Activated CD4-positive, alpha-beta T cell treated with anti-CD3 and anti-CD28 coated beads, Interleukin-2, amount 10 ng/mL, durations not matched to agents 24 days and 14 days (primary cell): ENCODE results near the gene CCSER1. TPM values are rescaled to one million over a fixed set of nuclear protein-coding genes. Genes with fewer than 3 reads are reported as not detected.

Experiments used
- DNase-seq: peaks from one replicate; pipeline ENCODE4 v3.0.0; 2022
- H3K27ac Mint-ChIP-seq: one replicate; pipeline ENCODE4 v1.8.0; 2022; ENCODE audit warnings: mild to moderate bottlenecking, mixed read lengths
- H3K27me3 Mint-ChIP-seq: one replicate; pipeline ENCODE4 v1.8.0; 2022; ENCODE audit warnings: mixed read lengths
- H3K36me3 Mint-ChIP-seq: one replicate; pipeline ENCODE4 v1.8.0; 2022; ENCODE audit warnings: low read depth, mild to moderate bottlenecking, mixed read lengths
- H3K4me1 Mint-ChIP-seq: one replicate; pipeline ENCODE4 v1.8.0; 2021; ENCODE audit warnings: mixed read lengths
- H3K4me3 Mint-ChIP-seq: one replicate; pipeline ENCODE4 v1.8.0; 2022; ENCODE audit warnings: mild to moderate bottlenecking, moderate library complexity, mixed read lengths
- H3K9me3 Mint-ChIP-seq: one replicate; pipeline ENCODE4 v1.8.0; 2021; ENCODE audit warnings: mixed read lengths
- intact Hi-C: fragments of 100-400 bp; cut with micrococcal nuclease; formaldehyde crosslinking; loops from one replicate; pipeline ENCODE4 v1.15.1; 2023
- total RNA-seq: library from RNA; stranded (reverse); gene quantifications from 2 replicates; pipeline ENCODE4 v1.2.3, GENCODE V29; 2022

Gene CCSER1
- total RNA-seq, 1 donor from 2014 or later = not detected

DNA sequence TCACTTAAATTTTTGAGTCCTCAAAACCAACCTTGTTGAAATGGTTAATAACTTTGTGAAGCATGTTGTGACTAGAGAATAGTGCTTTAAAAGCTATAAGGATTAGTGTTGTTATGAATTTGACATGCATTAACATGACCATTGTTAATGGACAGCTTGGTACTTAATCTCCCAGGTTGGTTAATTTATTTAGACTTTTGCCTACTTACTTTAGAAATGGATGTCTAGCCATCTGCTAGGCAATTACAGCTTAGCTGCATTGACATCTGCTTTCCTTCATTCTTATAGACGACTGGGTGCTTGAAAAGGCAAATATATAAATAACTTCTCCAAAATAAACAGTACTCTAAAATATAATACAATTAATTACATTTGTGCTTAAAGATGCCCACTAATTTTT, 368.0 kb downstream of the CCSER1 start:
- intact Hi-C loops = no loop called here
- peaks cover 4% of the 10 kb centered on the region for H3K9me3 Mint-ChIP-seq
- no peaks in the 10 kb centered on the region for H3K4me1 Mint-ChIP-seq
- H3K36me3 Mint-ChIP-seq = no peaks in the 10 kb centered on the region
- no peak overlapping the region for H3K27ac Mint-ChIP-seq
- DNase-seq = no peak
- H3K4me3 Mint-ChIP-seq = no peak overlapping the region
- H3K27me3 Mint-ChIP-seq = no peaks in the 10 kb centered on the region

DNA sequence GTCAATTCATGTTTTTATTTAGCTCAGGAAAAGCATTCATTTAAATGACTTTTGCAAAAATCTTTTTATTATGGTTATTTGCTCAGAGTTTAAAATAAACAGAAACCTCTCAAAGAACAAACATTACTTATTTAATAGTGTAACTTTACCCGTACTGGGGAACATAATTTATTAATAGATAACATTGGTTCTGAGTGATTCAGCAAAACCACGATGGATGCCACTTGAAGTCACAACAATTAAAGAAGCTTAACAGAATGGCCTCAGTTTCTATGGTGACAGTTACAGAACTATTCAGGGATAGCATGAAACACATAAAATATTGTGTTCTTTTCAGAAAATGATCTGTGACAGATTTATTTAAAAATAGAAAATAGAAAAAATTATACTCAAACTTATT, 368.7 kb downstream of the CCSER1 start:
- Mint-ChIP-seq H3K4me3 (no peak overlapping the region), H3K36me3 (no peaks in the 10 kb centered on the region), H3K9me3 (peaks cover 4% of the 10 kb centered on the region), H3K4me1 (no peaks in the 10 kb centered on the region), H3K27me3 (no peaks in the 10 kb centered on the region), H3K27ac (no peak overlapping the region)
- no peak for DNase-seq
- intact Hi-C loops = no loop called here

- H3K4me3 Mint-ChIP-seq = no peak overlapping the region
These were observed 371.0 kb downstream of the CCSER1 start for GRCh38 chr4:90498175-90498574.

DNA sequence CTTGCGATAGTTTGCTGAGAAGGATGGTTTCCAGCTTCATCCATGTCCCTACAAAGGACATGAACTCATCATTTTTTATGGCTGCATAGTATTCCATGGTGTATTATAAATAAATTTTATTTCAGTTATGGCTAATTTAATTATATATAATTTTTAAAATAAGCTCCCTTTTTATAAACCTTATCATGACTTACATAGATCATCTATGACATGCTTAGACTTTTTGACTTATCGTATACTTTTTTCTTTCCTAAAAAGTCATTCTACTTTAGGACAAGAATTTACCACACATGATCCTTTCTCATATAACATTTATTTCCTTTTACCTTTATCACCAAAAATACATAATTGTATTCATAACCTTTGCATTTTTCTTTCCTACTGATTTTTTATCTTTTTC, 376.5 kb downstream of the CCSER1 start:
- intact Hi-C loops = no loop called here
- Mint-ChIP-seq H3K36me3 (no peaks in the 10 kb centered on the region), H3K9me3 (peaks cover 11% of the 10 kb centered on the region), H3K27ac (no peak overlapping the region), H3K4me3 (no peak overlapping the region), H3K27me3 (no peaks in the 10 kb centered on the region), H3K4me1 (no peaks in the 10 kb centered on the region)
- DNase-seq = no peak

More at GRCh38 chr4:90498175-90498574, 371.0 kb downstream of the CCSER1 start:
- H3K36me3 Mint-ChIP-seq = no peaks in the 10 kb centered on the region
- no peaks in the 10 kb centered on the region for H3K27me3 Mint-ChIP-seq
- no peak for DNase-seq
- H3K4me1 Mint-ChIP-seq = no peaks in the 10 kb centered on the region
- H3K27ac Mint-ChIP-seq = no peak overlapping the region
- H3K9me3 Mint-ChIP-seq = peaks cover 5% of the 10 kb centered on the region
- intact Hi-C loops = no loop called here

GRCh38 chr4:90515191-90515590, 388.0 kb downstream of the CCSER1 start:
- H3K4me3 Mint-ChIP-seq = no peak overlapping the region
- no peak for DNase-seq
- H3K4me1 Mint-ChIP-seq = no peaks in the 10 kb centered on the region
- H3K9me3 Mint-ChIP-seq = no peaks in the 10 kb centered on the region
- no peaks in the 10 kb centered on the region for H3K36me3 Mint-ChIP-seq
- no peak overlapping the region for H3K27ac Mint-ChIP-seq
- H3K27me3 Mint-ChIP-seq = no peaks in the 10 kb centered on the region
- intact Hi-C loops = no loop called here

DNA sequence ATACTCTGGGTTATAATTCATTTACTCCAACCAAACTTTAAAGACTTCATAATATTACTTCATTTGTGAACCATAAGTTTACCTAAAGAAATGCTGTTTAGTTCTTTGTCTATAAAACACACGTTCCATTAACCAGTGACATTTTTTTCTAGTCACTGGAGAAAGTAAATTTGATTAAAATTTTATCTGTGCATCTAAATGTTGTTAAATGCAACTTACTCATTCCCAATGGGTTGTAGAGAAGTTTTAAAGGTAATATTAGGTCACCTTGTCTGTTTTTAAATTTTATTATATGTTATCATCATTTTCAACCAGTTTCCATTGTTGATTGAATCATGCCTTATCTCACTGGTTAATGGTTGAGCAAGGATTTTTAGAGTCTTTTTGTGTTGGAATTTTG, 401.4 kb downstream of the CCSER1 start:
- Mint-ChIP-seq H3K27ac (no peak overlapping the region), H3K36me3 (no peaks in the 10 kb centered on the region), H3K27me3 (no peaks in the 10 kb centered on the region), H3K9me3 (no peaks in the 10 kb centered on the region), H3K4me3 (no peak overlapping the region), H3K4me1 (no peaks in the 10 kb centered on the region)
- intact Hi-C loops = no loop called here
- DNase-seq = no peak

GRCh38 chr4:90536408-90536807, 409.2 kb downstream of the CCSER1 start:
- no peak for DNase-seq
- no peak overlapping the region for H3K4me3 Mint-ChIP-seq
- H3K4me1 Mint-ChIP-seq = no peaks in the 10 kb centered on the region
- no peaks in the 10 kb centered on the region for H3K27me3 Mint-ChIP-seq
- no peaks in the 10 kb centered on the region for H3K9me3 Mint-ChIP-seq
- H3K36me3 Mint-ChIP-seq = no peaks in the 10 kb centered on the region
- intact Hi-C loops = no loop called here
- H3K27ac Mint-ChIP-seq = no peak overlapping the region

DNA sequence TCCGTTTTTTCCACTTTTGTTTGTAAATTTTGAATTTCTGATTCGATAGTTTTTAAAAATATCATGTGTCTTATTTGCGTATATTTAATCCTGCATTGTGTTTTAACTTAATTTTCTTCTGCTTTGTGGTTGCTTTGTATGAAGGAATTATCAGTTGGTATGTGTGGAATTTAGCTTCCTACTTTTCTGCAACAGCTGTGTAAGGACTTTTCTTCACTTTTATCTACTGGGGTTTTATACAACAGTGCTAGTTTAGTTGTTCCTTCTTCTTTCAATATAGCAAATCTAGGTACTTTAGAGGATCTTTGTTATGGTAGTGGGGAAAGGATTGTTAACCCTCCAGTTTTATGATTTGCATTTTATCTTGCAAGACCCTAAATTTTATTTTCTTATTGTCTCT, 410.3 kb downstream of the CCSER1 start:
- Mint-ChIP-seq H3K4me1 (no peaks in the 10 kb centered on the region), H3K9me3 (no peaks in the 10 kb centered on the region), H3K27me3 (no peaks in the 10 kb centered on the region), H3K4me3 (no peak overlapping the region), H3K36me3 (no peaks in the 10 kb centered on the region), H3K27ac (no peak overlapping the region)
- no peak for DNase-seq
- intact Hi-C loops = no loop called here

DNA sequence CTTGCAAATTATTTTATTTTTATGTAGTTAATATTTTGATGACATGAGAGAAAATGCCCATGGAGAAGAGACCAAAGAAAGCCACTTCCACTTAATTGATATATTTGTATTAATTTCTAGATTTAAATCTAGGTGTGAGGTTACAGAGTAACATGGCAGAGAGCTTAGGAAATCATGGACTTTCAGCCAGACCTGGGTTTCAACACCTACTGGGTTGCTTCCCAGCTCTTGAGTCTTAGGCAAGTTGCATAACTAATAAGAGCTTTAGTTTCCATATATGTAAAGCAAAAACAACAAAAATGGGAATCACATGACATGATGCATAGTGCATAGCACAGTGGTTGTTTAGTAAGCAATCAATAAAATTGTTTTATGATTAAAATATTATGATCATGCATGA, 413.3 kb downstream of the CCSER1 start:
- DNase-seq = no peak
- no peaks in the 10 kb centered on the region for H3K27me3 Mint-ChIP-seq
- H3K9me3 Mint-ChIP-seq = no peaks in the 10 kb centered on the region
- H3K4me3 Mint-ChIP-seq = no peak overlapping the region
- H3K27ac Mint-ChIP-seq = no peak overlapping the region
- H3K4me1 Mint-ChIP-seq = no peaks in the 10 kb centered on the region
- H3K36me3 Mint-ChIP-seq = no peaks in the 10 kb centered on the region
- intact Hi-C loops = no loop called here

DNA sequence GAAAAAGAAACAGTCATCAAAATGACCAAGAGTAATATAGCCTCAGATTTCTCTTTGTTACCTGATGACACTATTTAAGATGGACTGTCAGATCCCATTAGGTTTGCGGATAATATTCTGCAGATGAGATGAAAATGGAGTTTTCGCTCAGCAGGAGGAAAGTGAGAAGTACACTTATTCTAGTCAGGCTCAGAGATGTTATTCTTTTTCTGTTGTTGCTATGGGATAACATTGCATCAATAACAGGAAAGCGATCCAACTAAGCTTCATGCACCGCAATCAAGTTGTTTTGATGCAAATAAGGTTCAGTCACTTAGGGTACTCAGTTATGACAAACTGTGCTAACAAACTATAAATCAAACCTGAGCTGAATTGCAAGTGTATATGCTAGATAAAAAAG, 415.0 kb downstream of the CCSER1 start:
- Mint-ChIP-seq H3K27me3 (no peaks in the 10 kb centered on the region), H3K27ac (no peak overlapping the region), H3K36me3 (no peaks in the 10 kb centered on the region), H3K4me3 (no peak overlapping the region), H3K4me1 (no peaks in the 10 kb centered on the region), H3K9me3 (no peaks in the 10 kb centered on the region)
- DNase-seq = no peak
- intact Hi-C loops = no loop called here

- DNase-seq = no peak
- no peaks in the 10 kb centered on the region for H3K9me3 Mint-ChIP-seq
- no peaks in the 10 kb centered on the region for H3K27me3 Mint-ChIP-seq
- no peak overlapping the region for H3K27ac Mint-ChIP-seq
- H3K36me3 Mint-ChIP-seq = no peaks in the 10 kb centered on the region
- intact Hi-C loops = no loop called here
- H3K4me3 Mint-ChIP-seq = no peak overlapping the region
- H3K4me1 Mint-ChIP-seq = no peaks in the 10 kb centered on the region
These were observed 416.4 kb downstream of the CCSER1 start for GRCh38 chr4:90543419-90544170.

DNA sequence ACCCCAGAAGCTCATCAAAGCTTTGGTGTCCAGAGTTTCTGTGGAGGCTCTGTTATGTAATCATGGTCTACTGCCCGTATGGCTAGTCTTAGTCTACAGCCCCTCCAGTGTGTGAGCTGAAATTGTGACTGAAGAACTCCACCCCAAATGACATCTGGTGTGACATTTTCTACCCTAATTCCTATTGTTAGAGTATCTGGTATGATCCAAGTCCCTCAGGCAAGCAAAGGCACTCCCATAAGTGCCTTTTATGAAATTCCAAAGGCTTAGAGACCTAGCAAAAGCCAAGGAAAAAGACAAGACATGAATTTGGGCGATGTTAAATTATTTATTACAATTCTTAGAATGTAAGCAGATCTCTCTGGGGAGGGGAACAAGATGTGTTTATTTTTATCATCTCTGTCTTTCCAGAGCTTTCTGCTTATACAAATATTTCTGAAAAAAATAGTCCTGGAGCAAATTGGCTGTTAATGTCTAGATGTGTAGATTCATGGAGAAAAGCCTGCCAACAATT, 417.4 kb downstream of the CCSER1 start:
- intact Hi-C loops = no loop called here
- no peak for DNase-seq
- H3K36me3 Mint-ChIP-seq = no peaks in the 10 kb centered on the region
- H3K4me3 Mint-ChIP-seq = no peak overlapping the region
- no peaks in the 10 kb centered on the region for H3K27me3 Mint-ChIP-seq
- H3K9me3 Mint-ChIP-seq = no peaks in the 10 kb centered on the region
- H3K27ac Mint-ChIP-seq = no peak overlapping the region
- no peaks in the 10 kb centered on the region for H3K4me1 Mint-ChIP-seq

DNA sequence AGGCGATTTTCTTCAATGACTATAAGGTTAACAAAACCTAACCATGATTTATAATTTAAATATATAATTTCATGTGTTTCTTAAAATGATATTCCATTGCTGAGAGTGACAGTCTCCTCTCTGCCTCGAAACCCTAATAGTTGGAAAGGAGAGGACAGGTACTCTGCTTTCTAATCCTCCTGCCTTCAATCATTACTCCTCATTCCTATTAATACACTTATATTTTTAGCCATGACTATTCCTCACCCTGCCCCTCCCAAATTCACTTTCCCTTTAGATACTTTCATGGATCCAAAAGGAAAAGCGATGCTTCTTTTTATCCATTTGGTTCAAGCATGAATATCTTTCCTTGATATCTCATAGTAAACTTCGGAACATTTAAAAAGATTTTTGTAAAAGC, 418.2 kb downstream of the CCSER1 start:
- DNase-seq = no peak
- Mint-ChIP-seq H3K4me1 (no peaks in the 10 kb centered on the region), H3K4me3 (no peak overlapping the region), H3K9me3 (no peaks in the 10 kb centered on the region), H3K27me3 (no peaks in the 10 kb centered on the region), H3K27ac (no peak overlapping the region), H3K36me3 (no peaks in the 10 kb centered on the region)
- intact Hi-C loops = no loop called here

DNA sequence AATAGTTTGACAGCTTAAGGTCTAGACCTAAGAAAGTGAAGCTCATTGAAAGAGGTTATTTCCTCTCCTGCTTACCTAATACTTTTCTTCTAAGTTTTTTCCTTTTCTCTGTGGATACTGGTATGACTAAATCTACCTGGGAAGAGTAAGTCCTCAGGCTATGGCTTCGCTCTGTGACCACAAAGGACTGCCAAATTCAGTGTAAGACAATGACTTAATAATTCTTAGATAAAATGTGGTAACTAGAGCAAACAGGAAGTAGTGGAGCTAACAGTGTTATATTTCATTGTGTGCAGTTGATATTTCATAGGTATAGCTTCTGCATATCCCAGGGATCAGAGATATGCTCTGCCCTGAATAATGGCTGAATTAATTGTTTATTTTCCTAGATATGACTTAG, 418.9 kb downstream of the CCSER1 start:
- no peaks in the 10 kb centered on the region for H3K36me3 Mint-ChIP-seq
- H3K27ac Mint-ChIP-seq = no peak overlapping the region
- no peak for DNase-seq
- no peaks in the 10 kb centered on the region for H3K4me1 Mint-ChIP-seq
- no peaks in the 10 kb centered on the region for H3K27me3 Mint-ChIP-seq
- intact Hi-C loops = no loop called here
- no peak overlapping the region for H3K4me3 Mint-ChIP-seq
- no peaks in the 10 kb centered on the region for H3K9me3 Mint-ChIP-seq

DNA sequence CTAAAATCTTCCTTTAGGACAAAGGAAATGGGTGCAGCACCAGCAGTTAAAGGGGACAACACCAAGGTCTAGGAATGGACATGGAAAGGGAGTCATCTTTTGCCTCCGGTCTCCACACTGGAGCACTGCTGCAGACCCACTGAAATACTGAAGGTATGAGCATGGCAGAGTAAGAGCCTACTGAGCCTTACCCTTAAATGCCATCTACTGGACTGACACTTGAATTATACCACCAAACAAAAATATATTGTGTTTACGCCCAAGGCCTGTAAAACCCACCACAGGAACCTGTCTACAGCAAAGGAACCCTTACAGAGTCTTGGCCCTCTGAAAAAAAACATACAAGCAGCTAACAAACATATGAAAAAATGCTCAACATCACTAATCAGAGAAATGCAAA, 443.4 kb downstream of the CCSER1 start:
- H3K36me3 Mint-ChIP-seq = no peaks in the 10 kb centered on the region
- no peaks in the 10 kb centered on the region for H3K9me3 Mint-ChIP-seq
- no peaks in the 10 kb centered on the region for H3K27me3 Mint-ChIP-seq
- no peaks in the 10 kb centered on the region for H3K4me1 Mint-ChIP-seq
- no peak overlapping the region for H3K27ac Mint-ChIP-seq
- H3K4me3 Mint-ChIP-seq = no peak overlapping the region
- DNase-seq = no peak
- intact Hi-C loops = no loop called here
